HEK293T (cell line): Measurements from ENCODE around the gene ITGA1.

Experiments used
- CTCF ChIA-PET: fragments of 350-600 bp; formaldehyde crosslinking; extraction: SDS; loops from one replicate; lab custom pipeline; 2021; ENCODE audit warnings: antibody characterized with exemption, inconsistent platforms; lab: Yijun Ruan, JAX
- POLR2A ChIA-PET: fragments of 350-600 bp; formaldehyde crosslinking; extraction: SDS; loops from one replicate; lab custom pipeline; 2020; ENCODE audit warnings: antibody characterized with exemption, inconsistent platforms; lab: Yijun Ruan, JAX
- DNase-seq: peaks from one replicate; pipeline ENCODE4 v3.0.0; 2012; ENCODE audit warnings: mixed read lengths; ENCODE audit errors: extremely low spot score
- ARNT ChIP-seq: fragments of 450-650 bp; IDR thresholded peaks from 2 replicates; pipeline ENCODE4 v1.6.1; 2017; ENCODE audit warnings: mild to moderate bottlenecking
- BHLHE40 ChIP-seq: fragments of 450-650 bp; IDR thresholded peaks from 2 replicates; pipeline ENCODE4 v1.6.1; 2016; ENCODE audit warnings: mild to moderate bottlenecking, moderate library complexity, borderline replicate concordance
- CTBP1 ChIP-seq: fragments of 450-650 bp; IDR thresholded peaks from 2 replicates; pipeline ENCODE4 v1.6.1; 2016; ENCODE audit warnings: borderline replicate concordance
- ELF4 ChIP-seq: fragments of 450-650 bp; IDR thresholded peaks from 2 replicates; pipeline ENCODE4 v1.6.1; 2017; ENCODE audit warnings: antibody characterized with exemption
- FOXA1 ChIP-seq: fragments of 450-650 bp; IDR thresholded peaks from 2 replicates; pipeline ENCODE4 v1.6.1; 2016; ENCODE audit warnings: mild to moderate bottlenecking
- FOXK2 ChIP-seq: fragments of 450-650 bp; IDR thresholded peaks from 2 replicates; pipeline ENCODE4 v1.6.1; 2016; ENCODE audit warnings: mild to moderate bottlenecking
- FOXM1 ChIP-seq: fragments of 450-650 bp; IDR thresholded peaks from 2 replicates; pipeline ENCODE4 v1.6.1; 2017; ENCODE audit warnings: mild to moderate bottlenecking, borderline replicate concordance
- HDGF ChIP-seq: fragments of 450-650 bp; IDR thresholded peaks from 2 replicates; pipeline ENCODE4 v1.6.1; 2017; ENCODE audit warnings: antibody characterized with exemption, borderline replicate concordance
- L3MBTL2 ChIP-seq: fragments of 450-650 bp; conservative IDR thresholded peaks from 2 replicates; pipeline ENCODE4 v1.6.1; 2016; ENCODE audit warnings: mild to moderate bottlenecking
- LEF1 ChIP-seq: fragments of 450-650 bp; IDR thresholded peaks from 2 replicates; pipeline ENCODE4 v1.6.1; 2017; ENCODE audit warnings: mild to moderate bottlenecking, borderline replicate concordance
- NFRKB ChIP-seq: fragments of 450-650 bp; IDR thresholded peaks from 2 replicates; pipeline ENCODE4 v1.6.1; 2016; ENCODE audit warnings: mild to moderate bottlenecking, moderate library complexity
- PKNOX1 ChIP-seq: fragments of 450-650 bp; IDR thresholded peaks from 2 replicates; pipeline ENCODE4 v1.6.1; 2016
- SP1 ChIP-seq: fragments of 450-650 bp; IDR thresholded peaks from 2 replicates; pipeline ENCODE4 v1.6.1; 2017
- SUZ12 ChIP-seq: fragments of 450-650 bp; IDR thresholded peaks from 2 replicates; pipeline ENCODE4 v1.6.1; 2016; ENCODE audit warnings: mild to moderate bottlenecking
- TARDBP ChIP-seq: fragments of 450-650 bp; IDR thresholded peaks from 2 replicates; pipeline ENCODE4 v1.6.1; 2016
- ZNF384 ChIP-seq: fragments of 450-650 bp; IDR thresholded peaks from 2 replicates; pipeline ENCODE4 v1.6.1; 2016

The ITGA1 gene

GRCh38 chr5:52870448-52870847 is 82.7 kb downstream of the ITGA1 start:
- POLR2A ChIA-PET, result no interaction called here
- CTCF ChIA-PET, result no interaction called here
- DNase-seq, result no peak
- TF ChIP-seq NFRKB (no peak), CTBP1 (no peak), SP1 (no peak), FOXA1 (no peak), ELF4 (no peak), BHLHE40 (no peak), LEF1 (no peak), L3MBTL2 (no peak), FOXM1 (no peak), TARDBP (no peak), ARNT (no peak), HDGF (no peak), PKNOX1 (no peak), ZNF384 (no peak), SUZ12 (no peak), FOXK2 (no peak)

GRCh38 chr5:52875827-52876226 is 88.1 kb downstream of the ITGA1 start:
- ChIA-PET CTCF (interaction anchor here (0.6 kb wide), 1 partner anchor 9 kb away, joined by 4 read pairs; no protein-coding TSS in a partner anchor), POLR2A (interaction anchor here (0.6 kb wide), 1 partner anchor 76 kb away, joined by 3 read pairs; no protein-coding TSS in a partner anchor)
- DNase-seq, result no peak
- TF ChIP-seq ARNT, result no peak

GRCh38 chr5:52876456-52876855 is 88.7 kb downstream of the ITGA1 start:
- no peak for DNase-seq
- ChIA-PET CTCF (no interaction called here), POLR2A (interaction anchor here (1.1 kb wide), 1 partner anchor 78 kb away, joined by 3 read pairs; no protein-coding TSS in a partner anchor)
- no peak for TF ChIP-seq SP1
- no peak for TF ChIP-seq CTBP1
- TF ChIP-seq NFRKB, result no peak
- no peak for TF ChIP-seq BHLHE40
- TF ChIP-seq ARNT, result no peak
- TF ChIP-seq PKNOX1, result no peak
- no peak for TF ChIP-seq FOXK2
- no peak for TF ChIP-seq L3MBTL2
- TF ChIP-seq ELF4, result no peak
- no peak for TF ChIP-seq SUZ12
- TF ChIP-seq HDGF, result no peak
- no peak for TF ChIP-seq ZNF384
- no peak for TF ChIP-seq FOXM1
- TF ChIP-seq TARDBP, result no peak
- no peak for TF ChIP-seq LEF1
- no peak for TF ChIP-seq FOXA1

- CTCF ChIA-PET, result no interaction called here
- no peak for DNase-seq
- POLR2A ChIA-PET, result no interaction called here
- TF ChIP-seq ZNF384, result no peak
- TF ChIP-seq ARNT, result no peak
- TF ChIP-seq FOXK2, result no peak
- TF ChIP-seq L3MBTL2, result no peak
- no peak for TF ChIP-seq SP1
- no peak for TF ChIP-seq ELF4
- TF ChIP-seq PKNOX1, result no peak
- TF ChIP-seq TARDBP, result no peak
- no peak for TF ChIP-seq LEF1
- TF ChIP-seq FOXA1, result no peak
- TF ChIP-seq SUZ12, result no peak
- TF ChIP-seq BHLHE40, result no peak
- no peak for TF ChIP-seq FOXM1
Observed at GRCh38 chr5:52878656-52879055, 90.9 kb downstream of the ITGA1 start.

- DNase-seq, result no peak
- CTCF ChIA-PET, result no interaction called here
Observed at GRCh38 chr5:52880541-52880940, 92.8 kb downstream of the ITGA1 start.

More at GRCh38 chr5:52880541-52880940, 92.8 kb downstream of the ITGA1 start:
- POLR2A ChIA-PET, result no interaction called here
- TF ChIP-seq FOXM1, result no peak
- TF ChIP-seq HDGF, result no peak
- no peak for TF ChIP-seq SP1
- TF ChIP-seq ZNF384, result no peak
- TF ChIP-seq FOXK2, result no peak
- TF ChIP-seq ELF4, result no peak
- TF ChIP-seq LEF1, result no peak
- no peak for TF ChIP-seq TARDBP
- TF ChIP-seq BHLHE40, result no peak
- no peak for TF ChIP-seq PKNOX1
- no peak for TF ChIP-seq ARNT
- no peak for TF ChIP-seq FOXA1
- TF ChIP-seq NFRKB, result no peak
- no peak for TF ChIP-seq SUZ12
- TF ChIP-seq CTBP1, result no peak
- no peak for TF ChIP-seq L3MBTL2
